Sigmoid colon (tissue), 4 donors: ENCODE measurements around the gene SECISBP2L.

ENCODE experiments used
- CTCF ChIP-seq, 4 experiments: fragments of 450-650 bp in 3 of 4; fragments of 200-600 bp in 1 of 4; IDR thresholded peaks; one replicate each; pipeline ENCODE4 v1.5.1; 2016 to 2019; ENCODE audit warnings: antibody characterized with exemption in 4 of 4, mild to moderate bottlenecking in 3 of 4, moderate library complexity in 2 of 4
- EP300 ChIP-seq, 4 donors: sonication (generic); formaldehyde crosslinking; IDR thresholded peaks; one replicate each; pipeline ENCODE4 v1.6.1; 2017; ENCODE audit warnings: antibody characterized with exemption in 4 of 4
- POLR2A ChIP-seq, 2 donors: fragments of 450-650 bp; IDR thresholded peaks; one replicate each; pipeline ENCODE4 v1.6.1; 2016; ENCODE audit warnings: antibody characterized with exemption in 2 of 2, mild to moderate bottlenecking in 2 of 2, moderate library complexity in 2 of 2
- POLR2AphosphoS5 ChIP-seq, 4 donors: sonication (generic); formaldehyde crosslinking; IDR thresholded peaks; one replicate each; pipeline ENCODE4 v1.6.1; 2017; ENCODE audit warnings: antibody characterized with exemption in 4 of 4

- TF ChIP-seq CTCF (IDR thresholded peaks at IDR 0.05) (no peak), POLR2AphosphoS5 (IDR thresholded peaks at IDR 0.05) (no peak), POLR2A (IDR thresholded peaks at IDR 0.05) (no peak), EP300 (IDR thresholded peaks at IDR 0.05) (no peak)
Observed at GRCh38 chr15:49064884-49065283, 18.6 kb upstream of the SECISBP2L start.
